HCT116 (cell line): Measurements from ENCODE around the gene SLC35F3. TPM values are rescaled to one million over a fixed set of nuclear protein-coding genes. Genes with fewer than 3 reads are reported as not detected.
A peak's percentile ranks its signal among the peaks of the same experiment; 100 is the strongest.

Experiments
- ATAC-seq: fragments of 200-7000 bp; cut with Tn5 transposase; 2 replicates; pipeline ENCODE4 v1.9.1; 2020; ENCODE audit warnings: mild to moderate bottlenecking, moderate library complexity
- BruUV-seq: library from RNA; stranded (reverse); fragments of 400-500 nt; replicated peaks from 2 replicates; lab custom pipeline; 2021; lab: Mats Ljungman, UMichigan
- CTCF ChIA-PET: fragments of 300-600 bp; sonication (Branson Sonifier 250); formaldehyde crosslinking; loops from one replicate; lab custom pipeline; 2021; ENCODE audit warnings: antibody characterized with exemption; lab: Charles Lee
- POLR2A ChIA-PET: fragments of 300-600, 350-600 bp; sonication (Branson Sonifier 250); formaldehyde crosslinking; loops from one replicate; lab custom pipeline; 2021; ENCODE audit warnings: antibody characterized with exemption; lab: Charles Lee
- RAD21 ChIA-PET, 2 experiments: fragments of 300-600 bp; sonication (Branson Sonifier 250); formaldehyde crosslinking; loops; one replicate each; lab custom pipeline; 2023; ENCODE audit warnings: low total read pairs in 2 of 2; ENCODE audit not compliant: uncharacterized antibody in 2 of 2, unreplicated experiment in 2 of 2, low non-redundant PET in 1 of 2; lab: Charles Lee
- DNase-seq: peaks from one replicate; pipeline ENCODE4 v3.0.0-alpha.2; 2010; ENCODE audit warnings: low read depth, low spot score
- H2AFZ ChIP-seq: fragments of 200-600 bp; shearing (Covaris generic), sonication (generic); 2 replicates; pipeline ENCODE4 v1.6.1; 2017; ENCODE audit warnings: low read depth, mixed run types, mixed read lengths, antibody characterized with exemption, low read length; ENCODE audit not compliant: poor library complexity, severe bottlenecking
- H3K27ac ChIP-seq: 2 replicates; pipeline ENCODE4 v1.5.1; 2012; ENCODE audit warnings: low read depth, low read length
- H3K27me3 ChIP-seq: fragments of 200-600 bp; sonication (generic); 2 replicates; pipeline ENCODE4 v1.6.1; 2016; ENCODE audit warnings: mixed run types, low read length, mixed read lengths; ENCODE audit not compliant: insufficient read depth
- H3K36me3 ChIP-seq, 2 experiments: fragments of 200-500 bp in 1 of 2; fragments of 200-600 bp in 1 of 2; sonication (Bioruptor generic) in 1 of 2; sonication (generic) in 1 of 2; 2 replicates each; pipeline versions ENCODE4 v1.5.1 to v1.6.1; 2014 to 2016; ENCODE audit warnings: low read length in 2 of 2, inconsistent platforms in 1 of 2, mixed read lengths in 1 of 2, mixed run types in 1 of 2; ENCODE audit not compliant: insufficient read depth in 2 of 2, control insufficient read depth in 1 of 2
- H3K4me1 ChIP-seq, 2 experiments: fragments of 200-600 bp in 1 of 2; sonication (generic) in 1 of 2; 2 replicates each; pipeline versions ENCODE4 v1.5.1 to v1.6.1; 2012 to 2017; ENCODE audit warnings: low read length in 2 of 2, inconsistent platforms in 1 of 2, mild to moderate bottlenecking in 1 of 2, mixed read lengths in 1 of 2, mixed run types in 1 of 2, moderate library complexity in 1 of 2; ENCODE audit not compliant: insufficient read depth in 2 of 2, control insufficient read depth in 1 of 2
- H3K4me2 ChIP-seq: fragments of 200-600 bp; sonication (generic); 2 replicates; pipeline ENCODE4 v1.6.1; 2017; ENCODE audit warnings: mixed run types, low read length, mixed read lengths
- H3K4me3 ChIP-seq, 2 experiments: fragments of 200-600 bp in 1 of 2; sonication (generic) in 1 of 2; replicated peaks in 1 of 2; 2 replicates each; pipeline ENCODE4 v1.5.1; 2011 to 2016; ENCODE audit warnings: low read length in 2 of 2, control low read depth in 1 of 2, low read depth in 1 of 2, mild to moderate bottlenecking in 1 of 2, mixed read lengths in 1 of 2, mixed run types in 1 of 2
- H3K79me2 ChIP-seq: fragments of 200-600 bp; sonication (generic); 2 replicates; pipeline ENCODE4 v1.6.1; 2017; ENCODE audit warnings: mild to moderate bottlenecking, mixed run types, low read length, moderate library complexity, mixed read lengths; ENCODE audit not compliant: insufficient read depth
- H3K9ac ChIP-seq: fragments of 200-600 bp; sonication (generic); 2 replicates; pipeline ENCODE4 v1.6.1; 2016; ENCODE audit warnings: low read length, mixed read lengths
- H3K9me2 ChIP-seq: fragments of 200-600 bp; sonication (generic), shearing (Covaris generic); 2 replicates; pipeline ENCODE4 v1.6.1; 2017; ENCODE audit warnings: mixed run types, mild to moderate bottlenecking, moderate library complexity; ENCODE audit not compliant: insufficient read depth
- H3K9me3 ChIP-seq, 2 experiments: fragments of 200-500 bp in 1 of 2; fragments of 200-600 bp in 1 of 2; sonication (Bioruptor generic) in 1 of 2; sonication (generic) in 1 of 2; 2 replicates each; pipeline ENCODE4 v1.6.1; 2014 to 2017; ENCODE audit warnings: low read length in 2 of 2, mixed read lengths in 2 of 2, inconsistent platforms in 1 of 2, low read depth in 1 of 2, mild to moderate bottlenecking in 1 of 2, mixed run types in 1 of 2, moderate library complexity in 1 of 2; ENCODE audit not compliant: control insufficient read depth in 1 of 2, insufficient read depth in 1 of 2
- H4K20me1 ChIP-seq: fragments of 200-600 bp; sonication (generic), shearing (Covaris generic); 2 replicates; pipeline ENCODE4 v1.6.1; 2017; ENCODE audit warnings: mixed run types, mild to moderate bottlenecking, moderate library complexity; ENCODE audit not compliant: insufficient read depth
- CBX3 ChIP-seq: IDR thresholded peaks from 2 replicates; pipeline ENCODE4 v1.6.1; 2012; ENCODE audit warnings: low read depth
- CEBPB ChIP-seq: IDR thresholded peaks from 2 replicates; pipeline ENCODE4 v1.6.1; 2012; ENCODE audit warnings: low read depth
- RAD21 ChIP-seq: IDR thresholded peaks from 2 replicates; pipeline ENCODE4 v1.6.1; 2012; ENCODE audit warnings: low read depth, mild to moderate bottlenecking
- SIN3A ChIP-seq: IDR thresholded peaks from 2 replicates; pipeline ENCODE4 v1.6.1; 2012; ENCODE audit warnings: low read depth
- SP1 ChIP-seq: IDR thresholded peaks from 2 replicates; pipeline ENCODE4 v1.6.1; 2012; ENCODE audit warnings: low read depth
- ZNF274 ChIP-seq: fragments of 200-500 bp; sonication (Bioruptor generic); IDR thresholded peaks from 2 replicates; pipeline ENCODE4 v1.6.1; 2014; ENCODE audit warnings: mild to moderate bottlenecking, low read depth, low read length, inconsistent platforms
- intact Hi-C: fragments of 100-400 bp; cut with micrococcal nuclease; formaldehyde crosslinking; loops from 2 replicates; pipeline ENCODE4 v1.10.0; 2022
- total RNA-seq: library from RNA; stranded (reverse); gene quantifications from one replicate; pipeline ENCODE4 v1.2.1, GENCODE V29; 2021; ENCODE audit not compliant: unreplicated experiment

Gene SLC35F3
- total RNA-seq, 1 experiment from 2014 or later = 6.4 TPM

GRCh38 chr1:233868461-233868860, 36.0 kb upstream of the SLC35F3 start:
- POLR2A ChIA-PET = no interaction called here
- TF ChIP-seq CEBPB = peak; percentile 28; the same call in 1 of the 2 replicates
- no peak for TF ChIP-seq ZNF274
- TF ChIP-seq CBX3 = no peak
- TF ChIP-seq SIN3A = no peak
- Histone ChIP-seq H3K9me2 (no peaks in the 10 kb centered on the region), H3K4me3 (no peak overlapping the region), H3K27ac (no peak overlapping the region), H3K4me1 (no peaks in the 10 kb centered on the region), H3K9ac (no peak overlapping the region), H4K20me1 (no peaks in the 10 kb centered on the region), H2AFZ (no peak overlapping the region), H3K9me3 (no peaks in the 10 kb centered on the region), H3K36me3 (no peaks in the 10 kb centered on the region), H3K4me2 (no peak overlapping the region), H3K27me3 (no peaks in the 10 kb centered on the region), H3K79me2 (no peaks in the 10 kb centered on the region)
- CTCF ChIA-PET = no interaction called here
- RAD21 ChIA-PET = no interaction called here
- DNase-seq (no peak), ATAC-seq (no peak)
- intact Hi-C loops = no loop called here
- no TSS peak for BruUV-seq

GRCh38 chr1:233869680-233870079, 34.8 kb upstream of the SLC35F3 start:
- CTCF ChIA-PET = no interaction called here

More at GRCh38 chr1:233869680-233870079, 34.8 kb upstream of the SLC35F3 start:
- H3K9ac ChIP-seq = no peak overlapping the region
- no peaks in the 10 kb centered on the region for H4K20me1 ChIP-seq
- intact Hi-C loops = no loop called here
- no TSS peak for BruUV-seq
- no peaks in the 10 kb centered on the region for H3K9me3 ChIP-seq
- RAD21 ChIA-PET = no interaction called here
- no peak overlapping the region for H3K27ac ChIP-seq
- no peak for ATAC-seq
- no peak overlapping the region for H3K4me2 ChIP-seq
- H3K27me3 ChIP-seq = no peaks in the 10 kb centered on the region
- no peak overlapping the region for H2AFZ ChIP-seq
- H3K4me3 ChIP-seq = no peak overlapping the region
- H3K36me3 ChIP-seq = no peaks in the 10 kb centered on the region
- TF ChIP-seq SP1 (no peak), ZNF274 (no peak), CBX3 (no peak), RAD21 (no peak)
- TF ChIP-seq, all 23 proteins: peak for 0
- POLR2A ChIA-PET = no interaction called here
- Histone ChIP-seq H3K9me2 (no peaks in the 10 kb centered on the region; the same call in 1 of the 2 replicates), H3K4me1 (no peaks in the 10 kb centered on the region), H3K79me2 (no peaks in the 10 kb centered on the region)
- DNase-seq = no peak
